Endometrial microvascular endothelial cells (primary cell): ENCODE data around the gene FBL. TPM values are rescaled to one million over a fixed set of nuclear protein-coding genes. Genes with fewer than 3 reads are reported as not detected.
"Not testable (repeated sequence)": the region's sequence is repeated elsewhere in the genome, so short reads cannot be mapped to it uniquely, and the experiment has no call there.

Source experiments
- in situ Hi-C: cut with HindIII; loops from 2 replicates; pipeline ENCODE4 v1.10.0; 2017; ENCODE audit warnings: low sequenced_read_pairs, low pct_unique_long_range_greater_than_20kb; ENCODE audit errors: inconsistent ontology term
- total RNA-seq: library from RNA; depleted of rRNA; stranded (reverse); fragments of >200 nt; gene quantifications from one replicate; pipeline ENCODE4 v1.2.3, GENCODE V29; 2015; ENCODE audit errors: inconsistent ontology term

FBL gene
- 166 TPM for total RNA-seq

GRCh38 chr19:39845933-39846677, at the start of gene FBL:
TSS of gene FBL (minus strand) at chr19:39846379. CDS start at chr19:39846300, 79 bp downstream.
- in situ Hi-C loops = no loop called here

- in situ Hi-C loops = not testable (repeated sequence)
These were observed 48.9 kb upstream of the FBL start for GRCh38 chr19:39895096-39895495.

- in situ Hi-C loops = not testable (repeated sequence)
These were observed 48.0 kb upstream of the FBL start for GRCh38 chr19:39894236-39894606.

- in situ Hi-C loops = not testable (repeated sequence)
These were observed 47.4 kb upstream of the FBL start for GRCh38 chr19:39893366-39894235.

- in situ Hi-C loops = not testable (repeated sequence)
These were observed 46.3 kb upstream of the FBL start for GRCh38 chr19:39892506-39892902.

GRCh38 chr19:39891660-39892505, 45.7 kb upstream of the FBL start:
- in situ Hi-C loops = not testable (repeated sequence)

- in situ Hi-C loops = no loop called here
These were observed 44.8 kb upstream of the FBL start for GRCh38 chr19:39890755-39891551.

GRCh38 chr19:39889872-39890754, 43.9 kb upstream of the FBL start:
- in situ Hi-C loops = not testable (repeated sequence)

- in situ Hi-C loops = not testable (repeated sequence)
These were observed 41.3 kb upstream of the FBL start for GRCh38 chr19:39887456-39887951.

GRCh38 chr19:39885821-39886554, 39.8 kb upstream of the FBL start:
- in situ Hi-C loops = not testable (repeated sequence)

GRCh38 chr19:39884721-39885120, 38.5 kb upstream of the FBL start:
- in situ Hi-C loops = not testable (repeated sequence)

- in situ Hi-C loops = not testable (repeated sequence)
These were observed 36.5 kb upstream of the FBL start for GRCh38 chr19:39882645-39883044.

- in situ Hi-C loops = not testable (repeated sequence)
These were observed 35.4 kb upstream of the FBL start for GRCh38 chr19:39881495-39882110.

GRCh38 chr19:39880241-39880640, 34.1 kb upstream of the FBL start:
- in situ Hi-C loops = not testable (repeated sequence)

- in situ Hi-C loops = not testable (repeated sequence)
These were observed 33.6 kb upstream of the FBL start for GRCh38 chr19:39879796-39880195.

- in situ Hi-C loops = not testable (repeated sequence)
These were observed 32.7 kb upstream of the FBL start for GRCh38 chr19:39878866-39879265.
